Measurements from ENCODE around the gene SLC9A5.

- TF ChIP-seq STAT1 (conservative IDR thresholded peaks at IDR 0.05) = no peak
- TF ChIP-seq CTCF (IDR thresholded peaks at IDR 0.05 in 2 of 3, conservative IDR thresholded peaks at IDR 0.05 in 1 of 3; ENCODE audit: control insufficient read depth in 2 of 3, extremely low read depth in 1 of 3, insufficient read depth in 1 of 3, low read depth in 3 of 3, low read length in 3 of 3) = no peak
- no peak for TF ChIP-seq NFYB (IDR thresholded peaks at IDR 0.05; ENCODE audit: insufficient read depth, low read depth, low read length)
- no peak for TF ChIP-seq EZH2 (IDR thresholded peaks at IDR 0.05; ENCODE audit: borderline replicate concordance, control insufficient read depth, low read depth, low read length)
- no peak for TF ChIP-seq MYC (IDR thresholded peaks at IDR 0.05; ENCODE audit: insufficient read depth, insufficient read length, insufficient replicate concordance, low read length, severe bottlenecking)
- TF ChIP-seq RBBP5 (conservative IDR thresholded peaks at IDR 0.05) = no peak
- no peak for TF ChIP-seq NRF1 (conservative IDR thresholded peaks at IDR 0.05; ENCODE audit: low read depth, low read length)
Observed at GRCh38 chr16:67209565-67209964, 39.2 kb upstream of the SLC9A5 start.
